GM12874 (cell line): Measurements from ENCODE around the gene TMEM217.

Experiments
- TF ChIP-seq, protein P1 (sequence below): IDR thresholded peaks from 2 replicates; pipeline ENCODE4 v1.5.1; 2011; ENCODE audit warnings: low read depth, mild to moderate bottlenecking, control low read depth, low read length, moderate library complexity; ENCODE audit not compliant: insufficient read depth

TMEM217 gene

GRCh38 chr6:37242429-37243052, 15.4 kb downstream of the TMEM217 start:
- TF ChIP-seq, protein P1, sequence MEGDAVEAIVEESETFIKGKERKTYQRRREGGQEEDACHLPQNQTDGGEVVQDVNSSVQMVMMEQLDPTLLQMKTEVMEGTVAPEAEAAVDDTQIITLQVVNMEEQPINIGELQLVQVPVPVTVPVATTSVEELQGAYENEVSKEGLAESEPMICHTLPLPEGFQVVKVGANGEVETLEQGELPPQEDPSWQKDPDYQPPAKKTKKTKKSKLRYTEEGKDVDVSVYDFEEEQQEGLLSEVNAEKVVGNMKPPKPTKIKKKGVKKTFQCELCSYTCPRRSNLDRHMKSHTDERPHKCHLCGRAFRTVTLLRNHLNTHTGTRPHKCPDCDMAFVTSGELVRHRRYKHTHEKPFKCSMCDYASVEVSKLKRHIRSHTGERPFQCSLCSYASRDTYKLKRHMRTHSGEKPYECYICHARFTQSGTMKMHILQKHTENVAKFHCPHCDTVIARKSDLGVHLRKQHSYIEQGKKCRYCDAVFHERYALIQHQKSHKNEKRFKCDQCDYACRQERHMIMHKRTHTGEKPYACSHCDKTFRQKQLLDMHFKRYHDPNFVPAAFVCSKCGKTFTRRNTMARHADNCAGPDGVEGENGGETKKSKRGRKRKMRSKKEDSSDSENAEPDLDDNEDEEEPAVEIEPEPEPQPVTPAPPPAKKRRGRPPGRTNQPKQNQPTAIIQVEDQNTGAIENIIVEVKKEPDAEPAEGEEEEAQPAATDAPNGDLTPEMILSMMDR: no peak

- TF ChIP-seq, protein P1: no peak
These were observed 16.0 kb downstream of the TMEM217 start for GRCh38 chr6:37241775-37242428.

- TF ChIP-seq, protein P1: no peak
These were observed 16.8 kb downstream of the TMEM217 start for GRCh38 chr6:37241131-37241530.

DNA sequence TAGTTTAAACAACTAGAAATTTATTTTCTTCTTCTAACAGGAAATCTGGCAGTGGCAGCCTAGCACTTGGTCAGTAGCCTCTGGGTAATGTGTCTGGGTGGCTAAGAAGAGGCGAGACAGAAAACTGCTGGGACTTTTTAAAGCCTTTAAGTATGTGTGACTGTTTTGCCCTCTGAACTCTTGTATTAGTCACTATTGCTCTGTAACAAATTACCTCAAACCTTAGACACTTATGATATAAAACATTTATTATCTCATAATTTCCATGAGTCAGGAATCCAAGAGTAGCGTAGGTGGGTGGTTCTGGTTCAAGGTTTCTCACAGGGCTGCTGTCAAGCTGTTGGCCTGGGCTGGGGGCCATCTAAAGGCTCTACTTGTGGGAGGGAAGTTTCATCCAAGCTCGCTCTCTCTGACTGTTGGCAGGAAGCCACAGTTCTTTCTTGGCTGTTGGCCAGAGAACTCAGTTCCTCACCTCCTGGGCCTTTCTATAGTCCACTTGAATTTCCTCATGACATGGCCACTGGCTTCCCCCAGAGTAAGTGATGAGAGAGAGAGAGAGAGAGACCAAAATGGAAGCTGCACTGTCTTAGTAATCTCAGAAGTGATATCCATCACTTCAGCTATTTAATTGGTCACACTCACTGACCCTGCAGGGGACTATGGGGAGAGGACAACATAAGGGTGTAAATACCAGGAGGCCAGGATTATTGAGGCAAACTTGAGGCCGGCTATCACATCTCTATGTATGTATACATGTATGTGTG, 17.8 kb downstream of the TMEM217 start:
- TF ChIP-seq, protein P1: no peak

- TF ChIP-seq, protein P1: no peak
These were observed 18.4 kb downstream of the TMEM217 start for GRCh38 chr6:37239526-37239925.

DNA sequence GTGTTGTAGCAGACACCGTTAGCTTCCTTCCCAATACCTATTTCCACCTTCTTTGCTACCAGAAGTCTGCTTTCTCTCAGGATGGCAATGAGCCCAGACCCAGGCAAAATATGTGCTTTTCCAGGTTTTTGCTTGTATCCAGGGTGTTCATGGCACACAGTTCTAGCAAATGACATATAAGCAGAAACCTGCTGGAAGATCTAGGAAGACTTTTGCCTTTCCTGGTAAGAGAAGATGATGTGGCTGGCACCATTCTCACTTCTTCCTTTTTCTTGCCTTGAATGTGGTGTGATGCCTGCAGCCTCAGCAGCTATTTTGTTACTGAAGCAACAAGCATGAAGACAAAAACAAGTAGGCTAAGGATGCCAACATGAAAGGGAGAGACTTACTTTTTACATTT, 19.6 kb downstream of the TMEM217 start:
- TF ChIP-seq, protein P1: no peak

DNA sequence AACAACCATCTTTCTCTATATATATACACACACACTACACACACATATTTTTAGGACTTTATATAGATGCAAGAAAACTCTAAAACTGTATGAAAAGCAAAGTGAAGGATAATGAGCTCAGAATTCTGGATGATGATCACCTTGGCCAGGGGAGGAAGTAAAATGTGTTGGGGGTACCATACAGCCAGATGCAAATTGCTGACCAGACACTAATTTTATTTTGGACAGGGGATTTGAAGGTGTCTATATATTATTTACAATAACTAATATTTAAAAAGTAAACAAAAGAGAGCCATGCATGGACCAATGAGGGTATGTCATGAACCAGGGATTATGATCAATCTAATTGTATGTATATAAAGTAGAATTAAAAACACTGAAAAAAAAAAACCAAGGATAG, 20.2 kb downstream of the TMEM217 start:
- TF ChIP-seq, protein P1: no peak
